H1 (cell line): Measurements from ENCODE around the gene PDE1A. TPM values are rescaled to one million over a fixed set of nuclear protein-coding genes. Genes with fewer than 3 reads are reported as not detected.

Experiments used
- CTCF ChIA-PET: fragments of 300-600 bp; sonication (Branson Sonifier 250); formaldehyde crosslinking; loops from one replicate; lab custom pipeline; 2021; ENCODE audit not compliant: partially characterized antibody; lab: Charles Lee
- POLR2A ChIA-PET: fragments of 300-600 bp; sonication (Branson Sonifier 250); formaldehyde crosslinking; loops from one replicate; lab custom pipeline; 2021; ENCODE audit warnings: inconsistent platforms; ENCODE audit not compliant: partially characterized antibody; lab: Charles Lee
- DNase-seq, 2 experiments: peaks; one replicate each; pipeline versions ENCODE4 v3.0.0 to v3.0.0-alpha.2; 2010 to 2022; ENCODE audit warnings: low spot score in 2 of 2, low read depth in 1 of 2, mixed read lengths in 1 of 2
- FAIRE-seq: peaks from 2 replicates; lab custom pipeline; 2011; peaks lifted over from hg19 to GRCh38; lab: Jason Lieb, UNC
- H2AFZ ChIP-seq: 2 replicates; pipeline ENCODE4 v1.8.1; 2012; ENCODE audit warnings: low read length, inconsistent platforms
- H2AK5ac ChIP-seq: 2 replicates; pipeline ENCODE4 v1.6.1; 2013; ENCODE audit warnings: low read depth, low read length
- H2BK120ac ChIP-seq: replicated peaks from 2 replicates; pipeline ENCODE3; 2013; ENCODE audit warnings: low read depth, low read length, inconsistent platforms
- H2BK12ac ChIP-seq: 2 replicates; pipeline ENCODE4 v1.6.1; 2013; ENCODE audit warnings: low read depth, low read length
- H2BK15ac ChIP-seq: 2 replicates; pipeline ENCODE4 v1.6.1; 2013; ENCODE audit warnings: low read length
- H2BK20ac ChIP-seq: 2 replicates; pipeline ENCODE4 v1.6.1; 2013; ENCODE audit warnings: low read length
- H2BK5ac ChIP-seq: 2 replicates; pipeline ENCODE4 v1.6.1; 2013; ENCODE audit warnings: low read depth, low read length
- H3K14ac ChIP-seq: 2 replicates; pipeline ENCODE4 v1.6.1; 2013; ENCODE audit warnings: inconsistent platforms; ENCODE audit not compliant: insufficient read length
- H3K18ac ChIP-seq: 2 replicates; pipeline ENCODE4 v1.6.1; 2013; ENCODE audit warnings: low read length; ENCODE audit errors: extremely low read depth
- H3K23ac ChIP-seq: 2 replicates; pipeline ENCODE4 v1.6.1; 2013; ENCODE audit warnings: inconsistent platforms; ENCODE audit not compliant: insufficient read length
- H3K23me2 ChIP-seq: 2 replicates; pipeline ENCODE4 v1.6.1; 2013; ENCODE audit warnings: low read depth, low read length
- H3K27ac ChIP-seq: 2 replicates; pipeline ENCODE4 v1.6.1; 2011; ENCODE audit warnings: low read depth, low read length, inconsistent platforms
- H3K27me3 ChIP-seq, 4 experiments: replicated peaks in 1 of 4; 1 replicate in 1 of 4; 2 replicates in 3 of 4; pipeline versions ENCODE4 v1.6.1 to v1.8.1; 2011 to 2013; ENCODE audit warnings: low read length in 3 of 4, mild to moderate bottlenecking in 3 of 4, inconsistent platforms in 2 of 4, mixed read lengths in 2 of 4, moderate library complexity in 1 of 4; ENCODE audit not compliant: control insufficient read depth in 3 of 4, insufficient read depth in 3 of 4; ENCODE audit errors: extremely low read depth in 1 of 4
- H3K36me3 ChIP-seq, 4 experiments: 2 replicates each; pipeline versions ENCODE4 v1.6.1 to v1.8.1; 2011 to 2013; ENCODE audit warnings: mild to moderate bottlenecking in 4 of 4, low read length in 3 of 4, moderate library complexity in 2 of 4, control low read depth in 1 of 4, inconsistent platforms in 1 of 4; ENCODE audit not compliant: insufficient read depth in 4 of 4, control insufficient read depth in 2 of 4
- H3K4ac ChIP-seq: replicated peaks from 2 replicates; pipeline ENCODE3; 2013; ENCODE audit warnings: low read length, low read depth, mixed read lengths, inconsistent platforms; ENCODE audit not compliant: insufficient read length
- H3K4me1 ChIP-seq, 4 experiments: replicated peaks in 1 of 4; 1 replicate in 1 of 4; 2 replicates in 3 of 4; pipeline versions ENCODE4 v1.6.1 to v1.8.1; 2011 to 2013; ENCODE audit warnings: low read length in 3 of 4, inconsistent platforms in 2 of 4, mixed read lengths in 1 of 4; ENCODE audit not compliant: insufficient read depth in 4 of 4, control insufficient read depth in 3 of 4
- H3K4me2 ChIP-seq, 2 experiments: 2 replicates each; pipeline versions ENCODE4 v1.6.1 to v1.8.1; 2011 to 2013; ENCODE audit warnings: low read depth in 2 of 2, low read length in 2 of 2, control low read depth in 1 of 2, inconsistent platforms in 1 of 2, mild to moderate bottlenecking in 1 of 2; ENCODE audit not compliant: insufficient read depth in 1 of 2
- H3K4me3 ChIP-seq, 4 experiments: fragments of 200-600, 300-600 bp in 1 of 4; sonication (generic), shearing (Covaris generic), sonication (Bioruptor Twin) in 1 of 4; 2 replicates each; pipeline versions ENCODE4 v1.5.1 to v1.8.1; 2011 to 2016; ENCODE audit warnings: low read length in 4 of 4, low read depth in 3 of 4, control low read depth in 2 of 4, inconsistent platforms in 2 of 4, mild to moderate bottlenecking in 2 of 4, mixed read lengths in 1 of 4, moderate library complexity in 1 of 4; ENCODE audit not compliant: insufficient read depth in 2 of 4; ENCODE audit errors: extremely low read depth in 1 of 4
- H3K56ac ChIP-seq: replicated peaks from 2 replicates; pipeline ENCODE3; 2013; ENCODE audit warnings: low read depth, mild to moderate bottlenecking, mixed read lengths, low read length, inconsistent platforms; ENCODE audit not compliant: insufficient read length
- H3K79me1 ChIP-seq: 2 replicates; pipeline ENCODE4 v1.6.1; 2013; ENCODE audit warnings: low read depth, low read length, control low read depth
- H3K79me2 ChIP-seq, 2 experiments: 2 replicates each; pipeline versions ENCODE4 v1.6.1 to v1.8.1; 2012 to 2013; ENCODE audit warnings: low read length in 2 of 2, mild to moderate bottlenecking in 2 of 2, inconsistent platforms in 1 of 2; ENCODE audit not compliant: insufficient read depth in 2 of 2, control insufficient read depth in 1 of 2
- H3K9ac ChIP-seq, 4 experiments: replicated peaks in 1 of 4; 1 replicate in 1 of 4; 2 replicates in 3 of 4; pipeline versions ENCODE4 v1.6.1 to v1.8.1; 2011 to 2013; ENCODE audit warnings: low read depth in 3 of 4, low read length in 3 of 4, control low read depth in 2 of 4, mild to moderate bottlenecking in 2 of 4, moderate library complexity in 2 of 4, inconsistent platforms in 1 of 4; ENCODE audit errors: extremely low read depth in 1 of 4
- H3K9me3 ChIP-seq, 2 experiments: 2 replicates each; pipeline versions ENCODE4 v1.6.1 to v1.8.1; 2012 to 2013; ENCODE audit warnings: mild to moderate bottlenecking in 2 of 2, moderate library complexity in 2 of 2, control low read depth in 1 of 2, inconsistent platforms in 1 of 2, low read depth in 1 of 2, low read length in 1 of 2, mixed read lengths in 1 of 2; ENCODE audit not compliant: insufficient read depth in 2 of 2
- H4K20me1 ChIP-seq, 2 experiments: replicated peaks in 1 of 2; 2 replicates each; pipeline versions ENCODE3 to v1.8.1; 2011 to 2013; ENCODE audit warnings: inconsistent platforms in 2 of 2, low read length in 2 of 2, mild to moderate bottlenecking in 1 of 2; ENCODE audit not compliant: insufficient read depth in 2 of 2, control insufficient read depth in 1 of 2
- H4K5ac ChIP-seq: 2 replicates; pipeline ENCODE4 v1.6.1; 2013; ENCODE audit warnings: low read length, low read depth, mixed read lengths, inconsistent platforms; ENCODE audit not compliant: insufficient read length
- H4K8ac ChIP-seq: 2 replicates; pipeline ENCODE4 v1.8.0; 2013; ENCODE audit warnings: mild to moderate bottlenecking, moderate library complexity, low read length, inconsistent platforms; ENCODE audit not compliant: insufficient read depth; ENCODE audit errors: extremely low read depth
- H4K91ac ChIP-seq: replicated peaks from 2 replicates; pipeline ENCODE3; 2013; ENCODE audit warnings: low read length, mixed read lengths, inconsistent platforms; ENCODE audit not compliant: insufficient read length
- CBX5 ChIP-seq: fragments of 300-800, 300-1000 bp; sonication (generic); IDR thresholded peaks from 2 replicates; pipeline ENCODE4 v1.7.1; 2016; ENCODE audit warnings: antibody characterized with exemption, low read length, low read depth
- GABPA ChIP-seq: IDR thresholded peaks from 2 replicates; pipeline ENCODE4 v1.6.1; 2011; ENCODE audit warnings: mild to moderate bottlenecking, low read length, moderate library complexity, borderline replicate concordance; ENCODE audit not compliant: insufficient read depth
- RAD21 ChIP-seq, 2 experiments: IDR thresholded peaks in 1 of 2; conservative IDR thresholded peaks in 1 of 2; 2 replicates each; pipeline ENCODE4 v1.6.1; 2011; ENCODE audit warnings: low read depth in 2 of 2, low read length in 2 of 2, improper control_type of control experiment in 1 of 2, inconsistent platforms in 1 of 2, mild to moderate bottlenecking in 1 of 2, moderate library complexity in 1 of 2
- RBBP5 ChIP-seq: IDR thresholded peaks from 2 replicates; pipeline ENCODE4 v1.7.1; 2012; ENCODE audit warnings: low read depth, mild to moderate bottlenecking, inconsistent platforms, low read length, moderate library complexity, borderline replicate concordance
- SIN3A ChIP-seq, 2 experiments: IDR thresholded peaks in 1 of 2; conservative IDR thresholded peaks in 1 of 2; 2 replicates each; pipeline ENCODE4 v1.6.1; 2011 to 2012; ENCODE audit warnings: low read length in 2 of 2, improper control_type of control experiment in 1 of 2, low read depth in 1 of 2, mild to moderate bottlenecking in 1 of 2
- SIRT6 ChIP-seq: IDR thresholded peaks from one replicate; pipeline ENCODE4 v1.7.1; 2012; ENCODE audit warnings: low read length, inconsistent platforms
- SP4 ChIP-seq: IDR thresholded peaks from 2 replicates; pipeline ENCODE4 v1.6.1; 2012; ENCODE audit warnings: low read length, inconsistent platforms
- TAF1 ChIP-seq: IDR thresholded peaks from 2 replicates; pipeline ENCODE4 v1.6.1; 2011; ENCODE audit warnings: mild to moderate bottlenecking, low read depth, low read length
- TCF12 ChIP-seq: IDR thresholded peaks from 2 replicates; pipeline ENCODE4 v1.6.1; 2011; ENCODE audit warnings: low read depth, mild to moderate bottlenecking, low read length
- WGBS, 2 experiments: shearing (Covaris generic) in 1 of 2; methylation state at CpG; one replicate each; pipeline versions ENCODE4 v1.1.6 to v1.1.7; 2013 to 2015; ENCODE audit warnings: low lambda C conversion rate in 2 of 2, mixed read lengths in 2 of 2, inconsistent platforms in 1 of 2, low coverage in 1 of 2, missing lambda C conversion rate in 1 of 2; ENCODE audit not compliant: insufficient replicate concordance in 2 of 2, insufficient coverage in 1 of 2, insufficient read length in 1 of 2; ENCODE audit errors: extremely low coverage in 1 of 2, missing lambda C conversion rate in 1 of 2; 5-methylcytosine and 5-hydroxymethylcytosine counted together
- polyA plus RNA-seq, 7 experiments: library from polyadenylated mRNA; depleted of rRNA in 3 of 7; stranded (reverse) in 5 of 7; unstranded in 2 of 7; fragments of >200 nt in 5 of 7; fragments of 200-250 nt in 2 of 7; gene quantifications; 1 replicate in 5 of 7; 2 replicates in 1 of 7; 4 replicates in 1 of 7; pipeline versions ENCODE4 v1.2.1 to v1.2.3, GENCODE V29; 2011 to 2013; ENCODE audit warnings: missing spikeins in 2 of 7, mixed read lengths in 2 of 7
- total RNA-seq: library from RNA; stranded (reverse); fragmentation: NEBNext Ultra II Directional; extraction: Animal tissue kit (Norgen Biotek cat#: 25700); gene quantifications from 2 replicates; pipeline ENCODE4 v1.2.1, GENCODE V29; 2021
- TF ChIP-seq, protein P1 (sequence below): IDR thresholded peaks from 2 replicates; pipeline ENCODE4 v1.6.1; 2012; ENCODE audit warnings: inconsistent platforms

Gene PDE1A
- total and polyA plus RNA-seq, 2 of the 8 experiments (the other 6 are each of a cell fraction or from before 2014, with no cell fraction given): 0.34 TPM; not detected in 1

DNA sequence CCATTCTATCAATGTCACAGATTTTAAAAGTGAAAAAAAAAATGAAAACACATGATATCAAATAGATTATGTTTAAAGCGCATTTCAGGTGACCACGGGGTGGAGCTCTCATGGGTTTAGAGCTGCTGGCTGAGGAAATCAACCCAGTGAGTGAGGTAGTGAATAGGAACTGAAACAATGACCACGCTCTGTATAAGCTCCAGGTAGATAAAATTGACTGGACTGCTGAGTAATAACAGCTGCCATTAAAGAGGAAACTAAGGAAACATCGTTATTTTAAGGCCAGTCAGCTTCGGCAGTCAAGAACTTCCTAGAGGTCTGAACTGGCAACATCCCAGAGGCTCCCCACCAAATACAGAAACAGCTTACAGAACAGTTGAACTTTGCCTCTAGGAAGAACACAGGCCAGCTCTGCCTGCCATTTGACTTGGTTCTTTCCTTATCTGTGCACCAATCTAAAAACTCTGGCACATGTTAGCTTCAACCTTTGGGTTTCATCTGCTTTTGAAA, 185.9 kb downstream of the PDE1A start:
- peak; percentile 93 for FAIRE-seq
- ChIA-PET CTCF (interaction anchor here (0.6 to 3.5 kb wide), 25 partner anchors 8 to 1840 kb away, joined by 3 to 38 read pairs (median 4); no protein-coding TSS in a partner anchor), POLR2A (interaction anchor here (1.1 kb wide), 1 partner anchor 474 kb away, joined by 4 read pairs; no protein-coding TSS in a partner anchor)
- TF ChIP-seq CBX5 (no peak), TAF1 (no peak), SP4 (no peak), SIN3A (conservative IDR thresholded peaks at IDR 0.05 in 1 of 2, IDR thresholded peaks at IDR 0.05 in 1 of 2; ENCODE audit: low read depth in 1 of 2, low read length in 2 of 2) (no peak), SIRT6 (no peak), RBBP5 (no peak), TCF12 (no peak), RAD21 (IDR thresholded peaks at IDR 0.05 in 1 of 2, conservative IDR thresholded peaks at IDR 0.05 in 1 of 2; ENCODE audit: low read depth in 2 of 2, low read length in 2 of 2) (peak; percentile 56 to 57), GABPA (no peak)
- TF ChIP-seq, protein P1, sequence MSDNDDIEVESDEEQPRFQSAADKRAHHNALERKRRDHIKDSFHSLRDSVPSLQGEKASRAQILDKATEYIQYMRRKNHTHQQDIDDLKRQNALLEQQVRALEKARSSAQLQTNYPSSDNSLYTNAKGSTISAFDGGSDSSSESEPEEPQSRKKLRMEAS: no peak

More for the DNA sequence above, 185.9 kb downstream of the PDE1A start:
- Histone ChIP-seq H3K27me3 (no peaks in the 10 kb centered on the region), H3K18ac (no peak overlapping the region; the same call in 1 of the 2 replicates), H2BK20ac (no peak overlapping the region), H2BK15ac (no peak overlapping the region), H3K14ac (no peak overlapping the region), H3K79me1 (no peaks in the 10 kb centered on the region), H3K36me3 (no peaks in the 10 kb centered on the region), H3K27ac (no peak overlapping the region), H4K20me1 (no peaks in the 10 kb centered on the region), H3K23me2 (no peaks in the 10 kb centered on the region), H3K4me3 (no peak overlapping the region), H4K8ac (no peak overlapping the region), H2AK5ac (no peak overlapping the region), H3K23ac (no peak overlapping the region), H3K9ac (no peak overlapping the region), H2BK120ac (no peak overlapping the region), H3K79me2 (no peaks in the 10 kb centered on the region), H2BK5ac (no peak overlapping the region), H2BK12ac (0 out of 2 replicates have a peak overlapping the region, but pooled peaks have one; percentile 43), H2AFZ (peak overlapping the region; percentile 93), H3K56ac (no peak overlapping the region), H3K4me1 (peaks cover 2 to 8% (median 5%) of the 10 kb centered on the region in 4 experiments; a peak in 3 of 7 replicates), H4K91ac (no peak overlapping the region), H4K5ac (no peak overlapping the region), H3K4ac (no peak overlapping the region), H3K4me2 (no peak overlapping the region), H3K9me3 (no peaks in the 10 kb centered on the region)
- 60% methylated on average over 5 of the region's 5 CpGs; no CpG with 5 or more reads in 1 of the 2 experiments for WGBS, 2 experiments
- peak in 1 of 2 experiments; percentile 10 for DNase-seq
